HG03439 (cell line): ENCODE data around the gene KIF18A.

ENCODE experiments used
- ATAC-seq: cut with Tn5 transposase; IDR thresholded peaks from one replicate; pipeline ENCODE4 v1.9.1; 2021; ENCODE audit warnings: mild to moderate bottlenecking, moderate library complexity; ENCODE audit not compliant: unreplicated experiment

Gene KIF18A

GRCh38 chr11:28049338-28050216, 58.4 kb downstream of the KIF18A start:
- ATAC-seq: no peak

DNA sequence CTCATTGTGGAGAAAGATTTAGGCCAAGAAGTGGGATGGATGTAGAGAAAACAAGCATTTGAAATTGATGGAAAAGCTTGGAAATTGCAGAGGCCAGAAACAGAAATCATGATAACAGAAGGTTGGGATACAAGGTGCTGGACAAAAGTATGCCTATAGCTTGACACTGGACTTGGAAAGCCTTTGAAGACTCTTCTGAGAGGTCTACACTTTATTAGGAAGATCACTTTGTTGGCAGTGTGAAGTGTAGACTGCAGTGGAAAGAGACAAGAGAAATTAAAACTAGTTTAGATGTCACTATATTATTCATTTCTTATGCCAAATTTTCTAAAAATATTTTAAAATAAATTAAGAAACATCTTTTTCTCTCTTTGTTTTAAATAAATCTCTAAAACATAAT, 59.1 kb downstream of the KIF18A start:
- no peak for ATAC-seq

DNA sequence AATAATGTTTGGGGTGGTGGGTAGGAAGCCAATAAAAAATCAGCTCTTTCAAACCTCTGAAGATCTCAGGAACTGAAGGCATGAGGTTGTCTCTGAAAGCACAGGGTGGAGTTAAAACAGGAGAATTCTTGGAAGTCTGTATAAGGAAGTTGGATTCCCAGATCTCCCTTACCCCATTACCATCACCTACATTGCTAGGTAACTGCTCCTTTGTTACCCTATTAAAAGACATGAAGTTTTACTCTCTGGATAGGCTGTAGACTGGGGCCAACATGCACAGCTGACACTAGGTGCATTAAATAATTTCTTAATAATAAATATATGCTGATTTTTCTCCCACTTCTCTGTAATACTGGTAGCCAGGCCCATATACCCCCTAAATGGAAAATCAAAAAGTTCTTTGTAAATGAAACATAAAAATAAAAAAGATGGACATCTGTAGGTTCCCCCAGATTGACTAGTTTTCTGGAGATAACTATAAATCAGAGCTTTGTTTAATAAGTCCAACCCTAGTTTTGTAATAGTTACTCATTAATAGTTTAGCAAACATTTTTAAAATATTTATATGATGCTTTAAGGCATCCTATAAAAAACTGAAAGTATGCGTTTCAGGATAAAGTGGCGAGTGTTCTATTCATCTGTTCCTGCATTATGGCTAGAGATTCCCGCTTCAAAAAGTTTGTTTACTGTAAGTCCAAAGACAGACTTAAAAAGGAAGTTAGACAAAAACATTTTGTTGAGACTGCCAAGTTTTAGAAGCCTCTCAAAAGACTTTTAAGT, 63.8 kb downstream of the KIF18A start:
- ATAC-seq: no peak

DNA sequence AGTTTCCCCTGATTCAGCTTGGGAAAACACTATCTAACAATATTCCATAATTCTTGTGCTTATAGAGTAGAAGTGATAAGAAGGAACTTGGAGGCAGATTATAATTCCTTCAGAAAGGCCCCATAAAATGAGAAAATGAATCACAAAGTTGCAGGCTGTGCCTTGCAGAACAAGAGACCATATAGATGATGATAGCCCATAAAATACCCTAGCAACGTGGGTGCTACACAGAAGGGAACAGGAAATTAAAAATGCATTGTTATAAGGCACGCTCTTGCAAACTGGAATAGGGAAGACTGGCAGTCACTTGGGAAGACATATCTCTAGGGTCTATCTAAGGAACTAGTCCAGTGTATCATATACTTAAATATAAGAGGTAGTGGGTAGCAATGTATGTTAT, 67.6 kb downstream of the KIF18A start:
- no peak for ATAC-seq

GRCh38 chr11:28038775-28039174, 69.2 kb downstream of the KIF18A start:
- ATAC-seq: no peak

DNA sequence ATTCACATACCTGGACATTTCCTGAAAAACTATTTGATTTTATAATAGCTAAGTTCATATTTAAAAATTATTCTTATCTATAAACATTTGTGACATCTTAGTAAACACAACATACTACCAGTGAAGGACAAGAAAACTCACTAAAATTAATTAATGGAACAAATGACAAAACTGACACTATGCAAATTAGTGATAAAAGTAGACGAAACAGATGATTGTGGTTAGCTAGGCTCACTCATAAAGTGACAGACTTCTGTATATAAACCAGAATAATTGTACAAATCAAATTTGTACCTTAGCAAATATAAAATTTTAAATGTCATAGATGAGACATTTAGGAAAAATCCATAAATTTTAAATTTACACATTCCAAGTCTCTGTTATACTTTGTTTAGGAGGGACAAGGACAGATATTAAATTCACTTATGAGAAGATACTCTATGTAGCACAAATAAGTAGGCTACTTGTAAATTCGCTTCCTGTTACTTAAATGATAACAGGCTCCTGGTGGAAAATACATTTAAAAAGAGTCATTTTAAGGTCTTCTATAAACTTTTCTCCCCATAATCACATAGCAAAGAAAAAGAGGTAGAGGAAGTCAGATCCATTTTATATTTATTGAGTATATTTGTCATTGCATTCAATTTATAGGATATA, 81.2 kb downstream of the KIF18A start:
- ATAC-seq: peak; percentile 75

GRCh38 chr11:28017816-28018215, 90.1 kb downstream of the KIF18A start:
- ATAC-seq: no peak

- ATAC-seq: no peak
These were observed 96.1 kb downstream of the KIF18A start for GRCh38 chr11:28011813-28012212.

GRCh38 chr11:28009996-28010395, 98.0 kb downstream of the KIF18A start:
- no peak for ATAC-seq

GRCh38 chr11:28009388-28009787, 98.6 kb downstream of the KIF18A start:
- ATAC-seq: no peak

DNA sequence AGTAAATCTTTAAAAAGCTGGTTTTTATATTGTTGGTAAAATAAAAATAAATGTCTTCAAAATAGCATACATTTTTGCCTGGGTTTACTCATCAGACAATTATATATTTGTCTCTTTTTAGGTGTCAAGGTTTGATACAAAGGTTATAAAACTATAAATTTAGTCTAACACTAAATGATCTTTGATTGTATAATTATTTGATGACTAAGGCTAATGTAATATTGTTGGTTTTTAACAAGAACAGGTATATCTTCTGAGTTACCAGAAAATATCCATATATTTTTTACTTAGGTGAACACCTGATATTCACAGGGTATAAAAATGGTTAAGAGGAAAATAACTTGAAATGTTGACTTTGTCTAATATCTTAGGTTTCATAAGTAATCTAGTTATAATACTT, 104.3 kb downstream of the KIF18A start:
- ATAC-seq: no peak

DNA sequence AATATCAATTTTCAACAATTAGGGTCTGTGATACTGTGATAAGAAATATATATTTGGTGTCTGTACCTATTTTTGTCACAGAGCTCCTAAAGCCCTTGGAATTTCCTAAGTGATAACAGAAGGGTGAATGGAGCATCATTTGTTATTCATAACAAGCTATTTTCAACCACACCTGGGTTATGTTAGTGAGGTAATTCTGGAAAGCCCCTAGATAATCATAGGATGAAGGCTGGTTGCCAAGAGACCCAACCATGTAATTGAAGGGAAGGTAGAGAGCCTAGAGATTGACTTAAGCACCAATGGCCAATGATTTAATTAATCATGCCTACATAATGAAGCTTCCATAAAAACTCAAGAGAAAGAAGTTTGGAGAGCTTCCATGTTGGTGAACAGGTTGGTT, 109.4 kb downstream of the KIF18A start:
- no peak for ATAC-seq

GRCh38 chr11:27997344-27997743, 110.6 kb downstream of the KIF18A start:
- ATAC-seq: no peak

- no peak for ATAC-seq
These were observed 111.9 kb downstream of the KIF18A start for GRCh38 chr11:27996066-27996465.

DNA sequence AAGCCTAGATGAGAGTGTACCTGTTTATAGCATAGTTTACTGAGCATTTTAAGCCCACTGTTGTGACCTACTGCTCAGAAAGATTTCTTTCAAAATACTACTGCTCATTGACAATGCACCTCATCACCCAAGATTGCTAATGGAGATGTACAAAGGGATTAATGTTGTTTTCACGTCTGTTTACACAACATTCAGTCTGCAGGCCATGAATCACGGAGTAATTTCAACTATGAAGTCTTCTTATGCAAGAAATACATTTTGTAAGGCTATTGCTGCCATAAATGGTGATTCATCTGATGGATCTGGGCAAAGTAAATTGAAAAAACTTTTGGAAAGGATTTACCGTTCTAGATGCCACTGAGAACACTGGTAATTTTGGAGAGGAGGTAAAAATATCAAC, 112.9 kb downstream of the KIF18A start:
- ATAC-seq: no peak

GRCh38 chr11:27991736-27992135, 116.2 kb downstream of the KIF18A start:
- ATAC-seq: no peak

GRCh38 chr11:27977527-27977926, 130.4 kb downstream of the KIF18A start:
- no peak for ATAC-seq

DNA sequence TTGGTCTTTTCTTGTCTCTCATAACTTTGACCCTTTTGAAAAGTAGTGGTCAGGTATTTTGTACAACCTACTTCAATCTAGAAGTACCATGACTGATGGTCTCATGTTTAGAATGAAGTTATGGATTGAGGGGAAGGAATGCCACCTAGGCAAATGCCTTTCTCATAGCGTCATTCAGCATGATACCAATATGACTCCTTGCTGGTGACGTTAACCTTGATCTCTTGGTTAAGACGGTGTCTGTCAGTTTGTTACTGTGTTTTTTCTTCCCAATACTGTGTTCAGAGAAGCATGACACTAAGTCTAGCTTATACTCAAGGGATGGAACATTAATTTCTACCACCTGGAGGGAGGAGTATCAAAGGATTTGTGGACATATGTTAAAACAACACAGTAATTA, 130.9 kb downstream of the KIF18A start:
- no peak for ATAC-seq

DNA sequence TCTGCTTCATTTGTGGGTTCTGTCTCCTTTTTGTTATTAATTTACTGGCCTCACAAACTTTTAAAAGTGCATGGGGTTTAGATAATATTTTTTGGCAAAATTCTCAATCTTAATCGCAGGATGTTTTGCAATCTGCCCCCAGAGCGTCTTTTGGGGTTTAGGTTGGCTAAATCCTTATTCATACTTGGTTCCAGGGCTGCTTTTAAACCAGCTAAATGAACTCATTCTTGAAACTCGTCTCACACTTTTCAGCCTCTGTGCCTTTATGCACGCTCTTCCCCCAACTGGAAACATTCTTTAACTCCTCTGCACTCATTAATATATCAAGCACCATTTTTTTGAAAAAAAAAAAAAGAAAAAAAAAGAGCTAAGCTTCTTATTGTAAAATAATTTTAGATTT, 131.7 kb downstream of the KIF18A start:
- no peak for ATAC-seq

- no peak for ATAC-seq
These were observed 134.0 kb downstream of the KIF18A start for GRCh38 chr11:27973851-27974536.

DNA sequence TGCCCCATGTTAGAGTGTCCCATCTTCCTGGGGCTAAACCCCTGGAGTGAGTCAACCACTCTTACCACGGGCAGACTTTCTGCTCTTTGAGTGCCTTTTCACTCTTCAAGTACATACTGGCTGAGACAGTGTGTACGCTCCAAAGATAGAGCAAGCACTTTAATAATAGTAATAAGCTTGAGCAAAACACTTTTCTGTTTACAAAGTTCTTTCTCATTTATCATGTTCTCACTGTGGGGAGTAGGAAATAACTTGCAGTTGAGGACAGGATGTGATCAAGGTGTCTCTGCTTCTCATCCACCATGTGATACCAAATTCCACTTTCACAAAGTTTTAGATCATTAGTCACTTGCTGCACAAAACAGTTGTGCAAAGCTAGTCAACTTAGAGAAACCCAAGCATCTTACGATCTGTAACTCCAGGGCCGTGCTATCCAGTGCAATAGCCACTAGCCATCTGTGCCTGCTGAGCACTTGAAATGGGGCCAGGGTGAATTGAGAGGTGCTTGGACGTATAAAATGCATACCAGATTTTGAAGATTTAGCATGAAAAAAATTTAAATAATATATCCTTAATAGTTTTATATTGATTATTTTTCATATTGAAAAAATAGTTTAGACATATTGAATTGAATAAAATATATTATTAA, 135.3 kb downstream of the KIF18A start:
- ATAC-seq: no peak
